HEK293 (cell line): ENCODE results near the gene NUAK1.

Experiments
- CTCF ChIA-PET: fragments of 350-600 bp; formaldehyde crosslinking; extraction: SDS; loops from one replicate; lab custom pipeline; 2021; ENCODE audit warnings: antibody characterized with exemption; lab: Yijun Ruan, JAX
- POLR2A ChIA-PET: fragments of 300-600 bp; formaldehyde crosslinking; extraction: SDS; loops from one replicate; lab custom pipeline; 2020; ENCODE audit warnings: antibody characterized with exemption, inconsistent platforms; lab: Yijun Ruan, JAX
- H3K27ac ChIP-seq: fragments of 200-500 bp; sonication (Bioruptor generic); 2 replicates; pipeline ENCODE4 v1.5.1; 2014; ENCODE audit warnings: low read depth, low read length, control low read depth, inconsistent platforms; ENCODE audit errors: extremely low read depth
- H3K36me3 ChIP-seq, 2 experiments: fragments of 200-500 bp in 1 of 2; sonication (Bioruptor generic) in 1 of 2; 1 replicate in 1 of 2; 2 replicates in 1 of 2; pipeline ENCODE4 v1.5.1; 2014 to 2017; ENCODE audit warnings: inconsistent platforms in 2 of 2, low read length in 2 of 2; ENCODE audit not compliant: control insufficient read depth in 2 of 2, insufficient read depth in 1 of 2
- H3K4me1 ChIP-seq: fragments of 200-500 bp; sonication (Bioruptor generic); 2 replicates; pipeline ENCODE4 v1.5.1; 2014; ENCODE audit warnings: mild to moderate bottlenecking, low read length, inconsistent platforms; ENCODE audit not compliant: control insufficient read depth, insufficient read depth
- H3K4me3 ChIP-seq: 2 replicates; pipeline ENCODE4 v1.5.1; 2011; ENCODE audit warnings: low read depth, mild to moderate bottlenecking, control low read depth, low read length, moderate library complexity
- H3K9me3 ChIP-seq: fragments of 200-500 bp; sonication (Bioruptor generic); 2 replicates; pipeline ENCODE4 v1.5.1; 2014; ENCODE audit warnings: low read depth, low read length, inconsistent platforms; ENCODE audit not compliant: control insufficient read depth, insufficient read depth
- EGR2 ChIP-seq: fragments of 450-650 bp; formaldehyde crosslinking; IDR thresholded peaks from 2 replicates; pipeline ENCODE4 v1.5.1; 2016; ENCODE audit warnings: low read depth, missing biosample characterization, missing genetic modification characterization
- GLI4 ChIP-seq: fragments of 450-650 bp; formaldehyde crosslinking; IDR thresholded peaks from 2 replicates; pipeline ENCODE4 v1.5.1; 2016; ENCODE audit warnings: missing biosample characterization, missing genetic modification characterization
- PRDM10 ChIP-seq: fragments of 450-650 bp; formaldehyde crosslinking; IDR thresholded peaks from 2 replicates; pipeline ENCODE4 v1.5.1; 2016; ENCODE audit warnings: missing biosample characterization, missing genetic modification characterization
- ZBTB20 ChIP-seq: fragments of 450-650 bp; formaldehyde crosslinking; IDR thresholded peaks from 2 replicates; pipeline ENCODE4 v1.5.1; 2016; ENCODE audit warnings: missing biosample characterization, missing genetic modification characterization
- ZBTB8A ChIP-seq: fragments of 450-650 bp; formaldehyde crosslinking; IDR thresholded peaks from 2 replicates; pipeline ENCODE4 v1.5.1; 2016; ENCODE audit warnings: missing biosample characterization, missing genetic modification characterization
- ZFHX2 ChIP-seq: fragments of 450-650 bp; formaldehyde crosslinking; conservative IDR thresholded peaks from 2 replicates; pipeline ENCODE4 v1.5.1; 2016; ENCODE audit warnings: missing biosample characterization, missing genetic modification characterization
- ZFP3 ChIP-seq: fragments of 450-650 bp; formaldehyde crosslinking; IDR thresholded peaks from 2 replicates; pipeline ENCODE4 v1.5.1; 2016; ENCODE audit warnings: low read depth, missing biosample characterization, missing genetic modification characterization
- ZFP37 ChIP-seq: fragments of 450-650 bp; formaldehyde crosslinking; IDR thresholded peaks from 2 replicates; pipeline ENCODE4 v1.5.1; 2016; ENCODE audit warnings: missing biosample characterization, missing genetic modification characterization
- ZNF146 ChIP-seq: fragments of 450-650 bp; formaldehyde crosslinking; IDR thresholded peaks from 2 replicates; pipeline ENCODE4 v1.5.1; 2016; ENCODE audit warnings: missing biosample characterization, missing genetic modification characterization
- ZNF155 ChIP-seq: fragments of 450-650 bp; formaldehyde crosslinking; IDR thresholded peaks from 2 replicates; pipeline ENCODE4 v1.5.1; 2016; ENCODE audit warnings: missing biosample characterization, missing genetic modification characterization
- ZNF335 ChIP-seq: fragments of 450-650 bp; formaldehyde crosslinking; conservative IDR thresholded peaks from 2 replicates; pipeline ENCODE4 v1.5.1; 2016; ENCODE audit warnings: missing biosample characterization, missing genetic modification characterization
- ZNF449 ChIP-seq: fragments of 450-650 bp; formaldehyde crosslinking; IDR thresholded peaks from 2 replicates; pipeline ENCODE4 v1.5.1; 2017; ENCODE audit warnings: missing biosample characterization, mild to moderate bottlenecking, missing genetic modification characterization, moderate library complexity
- ZNF510 ChIP-seq: fragments of 450-650 bp; formaldehyde crosslinking; IDR thresholded peaks from 2 replicates; pipeline ENCODE4 v1.5.1; 2018; ENCODE audit warnings: mild to moderate bottlenecking, missing genetic modification characterization, missing biosample characterization; ENCODE audit not compliant: insufficient replicate concordance
- ZNF513 ChIP-seq: fragments of 450-650 bp; IDR thresholded peaks from 2 replicates; pipeline ENCODE4 v1.5.1; 2018; ENCODE audit warnings: missing biosample characterization, missing genetic modification characterization
- ZNF585B ChIP-seq: fragments of 450-650 bp; formaldehyde crosslinking; IDR thresholded peaks from 2 replicates; pipeline ENCODE4 v1.5.1; 2016; ENCODE audit warnings: missing biosample characterization, missing genetic modification characterization
- ZNF704 ChIP-seq: fragments of 450-650 bp; formaldehyde crosslinking; IDR thresholded peaks from 2 replicates; pipeline ENCODE4 v1.5.1; 2016; ENCODE audit warnings: missing biosample characterization, missing genetic modification characterization
- ZNF707 ChIP-seq: fragments of 450-650 bp; formaldehyde crosslinking; IDR thresholded peaks from 2 replicates; pipeline ENCODE4 v1.5.1; 2016; ENCODE audit warnings: missing biosample characterization, missing genetic modification characterization
- TF ChIP-seq, protein P1 (sequence below): fragments of 450-650 bp; formaldehyde crosslinking; IDR thresholded peaks from 2 replicates; pipeline ENCODE4 v1.5.1; 2016; ENCODE audit warnings: missing biosample characterization, missing genetic modification characterization
- TF ChIP-seq, protein P2 (sequence below): fragments of 450-650 bp; formaldehyde crosslinking; IDR thresholded peaks from 2 replicates; pipeline ENCODE4 v1.5.1; 2016; ENCODE audit warnings: missing biosample characterization, missing genetic modification characterization, low read depth

The NUAK1 gene

GRCh38 chr12:106113824-106114446, 24.8 kb downstream of the NUAK1 start:
- TF ChIP-seq GLI4 (tag by site-specific recombination), result no peak
- no peak for TF ChIP-seq ZNF335 (tag by site-specific recombination)
- no peak for TF ChIP-seq PRDM10
- TF ChIP-seq ZNF146 (tag by site-specific recombination), result no peak
- TF ChIP-seq ZNF155 (tag by site-specific recombination), result no peak
- TF ChIP-seq ZNF513 (tag by site-specific recombination), result peak; percentile 83
- no peak for TF ChIP-seq ZFP37 (tag by site-specific recombination)
- no peak for TF ChIP-seq ZNF510 (tag by site-specific recombination)
- CTCF ChIA-PET, result no interaction called here
- Histone ChIP-seq H3K27ac (no peak overlapping the region), H3K9me3 (no peaks in the 10 kb centered on the region), H3K4me3 (no peak overlapping the region), H3K36me3 (no peaks in the 10 kb centered on the region), H3K4me1 (peaks cover 15% of the 10 kb centered on the region)
- POLR2A ChIA-PET, result no interaction called here

DNA sequence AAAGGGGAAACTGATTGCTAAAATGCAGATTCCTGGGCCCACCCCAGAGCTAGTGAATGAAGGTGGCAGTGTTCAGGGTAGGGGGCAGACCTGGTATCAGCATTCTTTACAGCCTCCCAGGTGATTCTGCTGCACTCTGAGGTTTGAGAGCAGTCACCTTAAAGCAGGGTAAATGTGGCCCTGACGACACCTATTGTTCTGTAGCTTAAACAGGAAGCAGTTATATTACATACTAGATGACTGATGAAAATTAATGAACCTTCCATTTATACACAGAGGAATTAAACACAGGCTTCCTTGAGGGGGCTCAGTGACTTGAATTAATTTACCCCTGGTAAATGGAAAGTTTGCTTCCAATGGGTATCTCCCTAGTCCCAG, 25.3 kb downstream of the NUAK1 start:
- Histone ChIP-seq H3K4me3 (no peak overlapping the region), H3K36me3 (no peaks in the 10 kb centered on the region), H3K27ac (no peak overlapping the region), H3K4me1 (peaks cover 20% of the 10 kb centered on the region), H3K9me3 (no peaks in the 10 kb centered on the region)
- TF ChIP-seq ZBTB20 (tag by site-specific recombination), result peak; percentile 88
- TF ChIP-seq, protein P1, sequence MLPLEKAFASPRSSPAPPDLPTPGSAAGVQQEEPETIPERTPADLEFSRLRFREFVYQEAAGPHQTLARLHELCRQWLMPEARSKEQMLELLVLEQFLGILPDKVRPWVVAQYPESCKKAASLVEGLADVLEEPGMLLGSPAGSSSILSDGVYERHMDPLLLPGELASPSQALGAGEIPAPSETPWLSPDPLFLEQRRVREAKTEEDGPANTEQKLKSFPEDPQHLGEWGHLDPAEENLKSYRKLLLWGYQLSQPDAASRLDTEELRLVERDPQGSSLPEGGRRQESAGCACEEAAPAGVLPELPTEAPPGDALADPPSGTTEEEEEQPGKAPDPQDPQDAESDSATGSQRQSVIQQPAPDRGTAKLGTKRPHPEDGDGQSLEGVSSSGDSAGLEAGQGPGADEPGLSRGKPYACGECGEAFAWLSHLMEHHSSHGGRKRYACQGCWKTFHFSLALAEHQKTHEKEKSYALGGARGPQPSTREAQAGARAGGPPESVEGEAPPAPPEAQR (tag by site-specific recombination), result no peak
- ChIA-PET POLR2A (interaction anchor here (1.3 kb wide), 1 partner anchor 25 kb away, joined by 4 read pairs; the partner anchor contains the start of gene NUAK1), CTCF (no interaction called here)

- POLR2A ChIA-PET, result interaction anchor here (1.3 kb wide), 1 partner anchor 26 kb away, joined by 4 read pairs; the partner anchor contains the start of gene NUAK1
- Histone ChIP-seq H3K4me1 (peaks cover 24% of the 10 kb centered on the region), H3K36me3 (no peaks in the 10 kb centered on the region), H3K9me3 (no peaks in the 10 kb centered on the region), H3K27ac (no peak overlapping the region; the same call in 1 of the 2 replicates), H3K4me3 (no peak overlapping the region)
- CTCF ChIA-PET, result interaction anchor here (0.7 to 4.4 kb wide), 2 partner anchors 23 to 680 kb away, joined by 3 to 26 read pairs; no protein-coding TSS in a partner anchor
- TF ChIP-seq EGR2, result 0 out of 2 replicates have a peak, but pooled peaks have one; percentile 16
- no peak for TF ChIP-seq ZFP3 (tag by site-specific recombination)
- no peak for TF ChIP-seq ZNF585B (tag by site-specific recombination)
- TF ChIP-seq, protein P2, sequence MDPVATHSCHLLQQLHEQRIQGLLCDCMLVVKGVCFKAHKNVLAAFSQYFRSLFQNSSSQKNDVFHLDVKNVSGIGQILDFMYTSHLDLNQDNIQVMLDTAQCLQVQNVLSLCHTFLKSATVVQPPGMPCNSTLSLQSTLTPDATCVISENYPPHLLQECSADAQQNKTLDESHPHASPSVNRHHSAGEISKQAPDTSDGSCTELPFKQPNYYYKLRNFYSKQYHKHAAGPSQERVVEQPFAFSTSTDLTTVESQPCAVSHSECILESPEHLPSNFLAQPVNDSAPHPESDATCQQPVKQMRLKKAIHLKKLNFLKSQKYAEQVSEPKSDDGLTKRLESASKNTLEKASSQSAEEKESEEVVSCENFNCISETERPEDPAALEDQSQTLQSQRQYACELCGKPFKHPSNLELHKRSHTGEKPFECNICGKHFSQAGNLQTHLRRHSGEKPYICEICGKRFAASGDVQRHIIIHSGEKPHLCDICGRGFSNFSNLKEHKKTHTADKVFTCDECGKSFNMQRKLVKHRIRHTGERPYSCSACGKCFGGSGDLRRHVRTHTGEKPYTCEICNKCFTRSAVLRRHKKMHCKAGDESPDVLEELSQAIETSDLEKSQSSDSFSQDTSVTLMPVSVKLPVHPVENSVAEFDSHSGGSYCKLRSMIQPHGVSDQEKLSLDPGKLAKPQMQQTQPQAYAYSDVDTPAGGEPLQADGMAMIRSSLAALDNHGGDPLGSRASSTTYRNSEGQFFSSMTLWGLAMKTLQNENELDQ (tag by site-specific recombination), result no peak
- TF ChIP-seq ZFHX2 (tag by site-specific recombination), result peak; percentile 64
- no peak for TF ChIP-seq ZNF449 (tag by site-specific recombination)
- no peak for TF ChIP-seq ZNF704 (tag by site-specific recombination)
- TF ChIP-seq ZNF707 (tag by site-specific recombination), result no peak
- TF ChIP-seq ZBTB8A (tag by site-specific recombination), result no peak
Measured at GRCh38 chr12:106113042-106113441, 25.7 kb downstream of the NUAK1 start.
